NCI-H345 (cell line): ENCODE measurements around the gene CPO.
"Not testable (repeated sequence)": the region's sequence is repeated elsewhere in the genome, so short reads cannot be mapped to it uniquely, and the experiment has no call there.

Experiments used
- DNase-seq: peaks from one replicate; lab custom pipeline; 2025; lab: John Stamatoyannopoulos, UW

CPO gene

GRCh38 chr2:206939340-206939739 is at the start of gene CPO:
CPO (plus strand) TSS chr2:206939518; CDS start chr2:206939600, 82 bp downstream.
- no peak for DNase-seq

GRCh38 chr2:206890179-206890578 is 49.1 kb upstream of the CPO start:
- DNase-seq, result no peak

GRCh38 chr2:206890926-206891325 is 48.4 kb upstream of the CPO start:
- no peak for DNase-seq

GRCh38 chr2:206915121-206915520 is 24.2 kb upstream of the CPO start:
- no peak for DNase-seq

- DNase-seq, result no peak
These were observed 21.1 kb upstream of the CPO start for GRCh38 chr2:206918263-206918662.

GRCh38 chr2:206920310-206920709 is 19.0 kb upstream of the CPO start:
- DNase-seq, result no peak

GRCh38 chr2:206920951-206921350 is 18.4 kb upstream of the CPO start:
- no peak for DNase-seq

- DNase-seq, result no peak
These were observed 17.8 kb upstream of the CPO start for GRCh38 chr2:206921529-206921928.

- DNase-seq, result no peak
These were observed 3.1 kb upstream of the CPO start for GRCh38 chr2:206935991-206936842.

GRCh38 chr2:206936843-206937230 is 2.5 kb upstream of the CPO start:
- DNase-seq, result no peak

GRCh38 chr2:206937555-206937954 is 1.8 kb upstream of the CPO start:
- no peak for DNase-seq

- no peak for DNase-seq
These were observed 1.2 kb downstream of the CPO start for GRCh38 chr2:206940546-206940945.

GRCh38 chr2:206942592-206943478 is 3.5 kb downstream of the CPO start:
- no peak for DNase-seq

GRCh38 chr2:206953404-206953803 is 14.1 kb downstream of the CPO start:
- DNase-seq, result not testable (repeated sequence)

- no peak for DNase-seq
These were observed 15.9 kb downstream of the CPO start for GRCh38 chr2:206955253-206955652.

GRCh38 chr2:206958261-206958660 is 18.9 kb downstream of the CPO start:
- no peak for DNase-seq

- no peak for DNase-seq
These were observed 23.6 kb downstream of the CPO start for GRCh38 chr2:206962966-206963365.

- no peak for DNase-seq
These were observed 29.1 kb downstream of the CPO start for GRCh38 chr2:206968134-206969086.

- no peak for DNase-seq
These were observed 29.9 kb downstream of the CPO start for GRCh38 chr2:206969192-206969591.

- no peak for DNase-seq
These were observed 31.5 kb downstream of the CPO start for GRCh38 chr2:206970589-206971360.

- DNase-seq, result no peak
These were observed 32.5 kb downstream of the CPO start for GRCh38 chr2:206971805-206972204.
